Epithelial cell of prostate (primary cell): ENCODE results near the gene LTBP1.
"Not testable (repeated sequence)": the region's sequence is repeated elsewhere in the genome, so short reads cannot be mapped to it uniquely, and the experiment has no call there.

Source experiments
- DNase-seq: peaks from one replicate; pipeline ENCODE4 v3.0.0-alpha.2; 2011; ENCODE audit warnings: low read depth, low spot score
- H3K27ac ChIP-seq: fragments of 450-650 bp; 2 replicates; pipeline ENCODE4 v1.5.1; 2017; ENCODE audit warnings: mild to moderate bottlenecking

Gene LTBP1

GRCh38 chr2:33426666-33427231 is 480.0 kb downstream of the LTBP1 start:
- DNase-seq, result no peak
- no peak overlapping the region for H3K27ac ChIP-seq

GRCh38 chr2:33430077-33430476 is 483.3 kb downstream of the LTBP1 start:
- no peak overlapping the region for H3K27ac ChIP-seq
- DNase-seq, result no peak

- DNase-seq, result no peak
- H3K27ac ChIP-seq, result no peak overlapping the region
Observed at GRCh38 chr2:33430856-33431255, 484.1 kb downstream of the LTBP1 start.

- no peak overlapping the region for H3K27ac ChIP-seq
- no peak for DNase-seq
Observed at GRCh38 chr2:33432871-33433270, 486.1 kb downstream of the LTBP1 start.

GRCh38 chr2:33433279-33434235 is 486.8 kb downstream of the LTBP1 start:
- H3K27ac ChIP-seq, result no peak overlapping the region

GRCh38 chr2:33435518-33435917 is 488.8 kb downstream of the LTBP1 start:
- no peak overlapping the region for H3K27ac ChIP-seq

More at GRCh38 chr2:33433279-33434235, 486.8 kb downstream of the LTBP1 start:
- no peak for DNase-seq

GRCh38 chr2:33436083-33436482 is 489.3 kb downstream of the LTBP1 start:
- DNase-seq, result no peak
- H3K27ac ChIP-seq, result no peak overlapping the region

More at GRCh38 chr2:33435518-33435917, 488.8 kb downstream of the LTBP1 start:
- no peak for DNase-seq

GRCh38 chr2:33437297-33437696 is 490.5 kb downstream of the LTBP1 start:
- no peak overlapping the region for H3K27ac ChIP-seq
- no peak for DNase-seq

- DNase-seq, result no peak
- no peak overlapping the region for H3K27ac ChIP-seq
Observed at GRCh38 chr2:33437815-33438214, 491.1 kb downstream of the LTBP1 start.

- no peak overlapping the region for H3K27ac ChIP-seq
- DNase-seq, result no peak
Observed at GRCh38 chr2:33441235-33441810, 494.6 kb downstream of the LTBP1 start.

GRCh38 chr2:33442052-33442451 is 495.3 kb downstream of the LTBP1 start:
- DNase-seq, result not testable (repeated sequence)

GRCh38 chr2:33442528-33443079 is 495.9 kb downstream of the LTBP1 start:
- no peak for DNase-seq
- H3K27ac ChIP-seq, result no peak overlapping the region

More at GRCh38 chr2:33442052-33442451, 495.3 kb downstream of the LTBP1 start:
- not testable (repeated sequence) for H3K27ac ChIP-seq

GRCh38 chr2:33443274-33443829 is 496.6 kb downstream of the LTBP1 start:
- H3K27ac ChIP-seq, result no peak overlapping the region
- no peak for DNase-seq

- DNase-seq, result no peak
- no peak overlapping the region for H3K27ac ChIP-seq
Observed at GRCh38 chr2:33444967-33445366, 498.2 kb downstream of the LTBP1 start.

GRCh38 chr2:33448220-33448899 is 501.6 kb downstream of the LTBP1 start:
- DNase-seq, result no peak
- no peak overlapping the region for H3K27ac ChIP-seq
